H9 (cell line): ENCODE measurements around the gene CD81. TPM values are rescaled to one million over a fixed set of nuclear protein-coding genes. Genes with fewer than 3 reads are reported as not detected.

Source experiments
- DNase-seq: peaks from one replicate; pipeline ENCODE4 v3.0.0-alpha.2; 2017
- H2AFZ ChIP-seq: one replicate; pipeline ENCODE4 v1.6.1; 2013; ENCODE audit warnings: mild to moderate bottlenecking, low read length, control low read depth, moderate library complexity
- H2AK5ac ChIP-seq: 2 replicates; pipeline ENCODE4 v1.6.1; 2013; ENCODE audit warnings: low read length, control low read depth, mixed read lengths; ENCODE audit not compliant: insufficient read length
- H2BK120ac ChIP-seq: one replicate; pipeline ENCODE4 v1.6.1; 2013; ENCODE audit warnings: low read depth, mild to moderate bottlenecking, low read length, control low read depth, inconsistent platforms; ENCODE audit not compliant: poor library complexity, severe bottlenecking
- H2BK12ac ChIP-seq: 2 replicates; pipeline ENCODE4 v1.6.1; 2013; ENCODE audit warnings: low read length, control low read depth, mixed read lengths, low read depth; ENCODE audit not compliant: insufficient read length
- H2BK15ac ChIP-seq: 2 replicates; pipeline ENCODE4 v1.6.1; 2013; ENCODE audit warnings: low read depth, low read length, control low read depth
- H2BK20ac ChIP-seq: one replicate; pipeline ENCODE4 v1.6.1; 2013; ENCODE audit warnings: low read depth, mild to moderate bottlenecking, low read length, control low read depth, inconsistent platforms; ENCODE audit not compliant: poor library complexity, severe bottlenecking
- H2BK5ac ChIP-seq: 2 replicates; pipeline ENCODE4 v1.6.1; 2013; ENCODE audit warnings: low read length, control low read depth, mixed read lengths; ENCODE audit not compliant: insufficient read length
- H3K14ac ChIP-seq: 2 replicates; pipeline ENCODE4 v1.6.1; 2013; ENCODE audit warnings: low read length, control low read depth; ENCODE audit not compliant: insufficient read depth
- H3K18ac ChIP-seq: 2 replicates; pipeline ENCODE4 v1.6.1; 2013; ENCODE audit warnings: low read depth, mild to moderate bottlenecking, mixed read lengths, low read length, control low read depth; ENCODE audit not compliant: insufficient read length
- H3K23ac ChIP-seq: 2 replicates; pipeline ENCODE4 v1.6.1; 2013; ENCODE audit warnings: low read length, control low read depth, mixed read lengths, low read depth; ENCODE audit not compliant: insufficient read length
- H3K23me2 ChIP-seq: 2 replicates; pipeline ENCODE4 v1.6.1; 2013; ENCODE audit warnings: low read depth, mild to moderate bottlenecking, mixed read lengths, low read length, control low read depth; ENCODE audit not compliant: insufficient read length, poor library complexity, severe bottlenecking
- H3K27ac ChIP-seq: 2 replicates; pipeline ENCODE4 v1.5.1; 2013; ENCODE audit warnings: low read length, control low read depth, mixed read lengths, low read depth; ENCODE audit not compliant: insufficient read length
- H3K27me3 ChIP-seq: 2 replicates; pipeline ENCODE4 v1.6.1; 2013; ENCODE audit warnings: low read length, control low read depth, inconsistent platforms; ENCODE audit not compliant: insufficient read depth
- H3K4ac ChIP-seq: 2 replicates; pipeline ENCODE4 v1.6.1; 2013; ENCODE audit warnings: low read depth, mild to moderate bottlenecking, control low read depth, inconsistent platforms, low read length, moderate library complexity
- H3K4me1 ChIP-seq: 2 replicates; pipeline ENCODE4 v1.6.1; 2013; ENCODE audit warnings: low read length, control low read depth, inconsistent platforms; ENCODE audit not compliant: insufficient read depth
- H3K4me2 ChIP-seq: 2 replicates; pipeline ENCODE4 v1.6.1; 2013; ENCODE audit warnings: low read length, control low read depth, mixed read lengths; ENCODE audit not compliant: insufficient read length, insufficient read depth
- H3K56ac ChIP-seq: 2 replicates; pipeline ENCODE4 v1.6.1; 2013; ENCODE audit warnings: low read depth, mild to moderate bottlenecking, mixed read lengths, low read length, control low read depth; ENCODE audit not compliant: insufficient read length
- H3K79me1 ChIP-seq: 2 replicates; pipeline ENCODE4 v1.6.1; 2013; ENCODE audit warnings: low read depth, mild to moderate bottlenecking, moderate library complexity, low read length, control low read depth, inconsistent platforms; ENCODE audit not compliant: insufficient read depth, poor library complexity, severe bottlenecking
- H3K79me2 ChIP-seq: 2 replicates; pipeline ENCODE4 v1.6.1; 2013; ENCODE audit warnings: low read length, control low read depth, inconsistent platforms; ENCODE audit not compliant: insufficient read depth
- H3K9ac ChIP-seq: 2 replicates; pipeline ENCODE4 v1.6.1; 2013; ENCODE audit warnings: low read length, control low read depth, mixed read lengths; ENCODE audit not compliant: insufficient read length; ENCODE audit errors: extremely low read depth
- H3K9me3 ChIP-seq: one replicate; pipeline ENCODE4 v1.6.1; 2013; ENCODE audit warnings: low read depth, low read length, inconsistent platforms; ENCODE audit not compliant: control insufficient read depth
- H3T11ph ChIP-seq: one replicate; pipeline ENCODE4 v1.6.1; 2013; ENCODE audit warnings: mild to moderate bottlenecking, low read length, control low read depth, inconsistent platforms
- H4K20me1 ChIP-seq: one replicate; pipeline ENCODE4 v1.6.1; 2013; ENCODE audit not compliant: control insufficient read depth, insufficient read length, insufficient read depth
- H4K5ac ChIP-seq: 2 replicates; pipeline ENCODE4 v1.6.1; 2013; ENCODE audit warnings: low read depth, mild to moderate bottlenecking, mixed read lengths, low read length, control low read depth; ENCODE audit not compliant: insufficient read length
- H4K8ac ChIP-seq: replicated peaks from 2 replicates; pipeline ENCODE4 v1.6.1; 2013; ENCODE audit warnings: low read length, control low read depth, mixed read lengths, low read depth; ENCODE audit not compliant: insufficient read length
- H4K91ac ChIP-seq: 2 replicates; pipeline ENCODE4 v1.6.1; 2013; ENCODE audit warnings: low read depth, mild to moderate bottlenecking, moderate library complexity, mixed read lengths, low read length, control low read depth; ENCODE audit not compliant: insufficient read length
- H3K27ac Mint-ChIP-seq, 3 experiments: 2 replicates in 2 of 3; 3 replicates in 1 of 3; pipeline ENCODE4 v1.8.0; 2020 to 2021; ENCODE audit warnings: mixed read lengths in 3 of 3, mild to moderate bottlenecking in 1 of 3, moderate library complexity in 1 of 3
- H3K27me3 Mint-ChIP-seq: 2 replicates; pipeline ENCODE4 v1.8.0; 2021; ENCODE audit warnings: low read depth, mild to moderate bottlenecking, moderate library complexity, mixed read lengths
- H3K36me3 Mint-ChIP-seq, 3 experiments: 2 replicates in 2 of 3; 3 replicates in 1 of 3; pipeline ENCODE4 v1.8.0; 2020 to 2021; ENCODE audit warnings: low read depth in 3 of 3, mixed read lengths in 3 of 3; ENCODE audit not compliant: insufficient read depth in 1 of 3
- H3K4me1 Mint-ChIP-seq, 2 experiments: 2 replicates each; pipeline ENCODE4 v1.8.0; 2020; ENCODE audit warnings: mixed read lengths in 2 of 2
- H3K4me3 Mint-ChIP-seq, 2 experiments: 2 replicates in 1 of 2; 3 replicates in 1 of 2; pipeline ENCODE4 v1.8.0; 2020 to 2021; ENCODE audit warnings: mild to moderate bottlenecking in 2 of 2, mixed read lengths in 2 of 2, moderate library complexity in 1 of 2
- H3K9me3 Mint-ChIP-seq, 2 experiments: 2 replicates in 1 of 2; 3 replicates in 1 of 2; pipeline ENCODE4 v1.8.0; 2020; ENCODE audit warnings: mild to moderate bottlenecking in 2 of 2, mixed read lengths in 2 of 2, moderate library complexity in 1 of 2
- CTCF ChIP-seq: fragments of 200-600 bp; sonication (generic); conservative IDR thresholded peaks from 3 replicates; pipeline ENCODE4 v1.8.0; 2021; ENCODE audit warnings: antibody characterized with exemption, mild to moderate bottlenecking
- WGBS: extraction: QIAGEN DNeasy Blood & Tissue Kit; methylation state at CpG from one replicate; pipeline ENCODE4 v1.1.7; 2013; ENCODE audit warnings: missing lambda C conversion rate, low lambda C conversion rate, mixed read lengths; ENCODE audit not compliant: insufficient read length; ENCODE audit errors: extremely low coverage; 5-methylcytosine and 5-hydroxymethylcytosine counted together
- total RNA-seq: library from RNA; stranded (reverse); gene quantifications from 2 replicates; pipeline ENCODE4 v1.2.1, GENCODE V29; 2021

CD81 gene
- total RNA-seq, 1 experiment from 2014 or later, result 246 TPM

- Histone ChIP-seq H2BK20ac (no peak overlapping the region), H2AK5ac (no peak overlapping the region), H3K4me2 (no peak overlapping the region), H3K18ac (no peak overlapping the region), H2BK15ac (no peak overlapping the region), H3K56ac (no peak overlapping the region), H2BK5ac (no peak overlapping the region), H2BK120ac (no peak overlapping the region), H2AFZ (no peak overlapping the region), H3K79me2 (no peaks in the 10 kb centered on the region), H2BK12ac (no peak overlapping the region), H4K91ac (no peak overlapping the region), H4K5ac (no peak overlapping the region), H3K23ac (no peak overlapping the region), H3K79me1 (no peaks in the 10 kb centered on the region), H3K9ac (no peak overlapping the region), H4K8ac (no peak overlapping the region), H3K14ac (no peak overlapping the region), H3T11ph (no peak overlapping the region), H3K9me3 (no peaks in the 10 kb centered on the region), H3K4ac (no peak overlapping the region), H3K4me1 (no peaks in the 10 kb centered on the region), H3K27me3 (no peaks in the 10 kb centered on the region; the same call in 1 of the 2 replicates), H3K27ac (no peak overlapping the region), H3K23me2 (no peaks in the 10 kb centered on the region), H4K20me1 (no peaks in the 10 kb centered on the region)
- no peak overlapping the region for H3K4me3 Mint-ChIP-seq
- DNase-seq, result no peak
- H3K36me3 Mint-ChIP-seq, result no peaks in the 10 kb centered on the region
- WGBS, result no CpG with 5 or more reads among the region's 11 CpGs
- no peak for TF ChIP-seq CTCF
- H3K4me1 Mint-ChIP-seq, result no peaks in the 10 kb centered on the region
- no peaks in the 10 kb centered on the region; a peak in 1 of 5 replicates for H3K9me3 Mint-ChIP-seq
- peaks cover 44% of the 10 kb centered on the region for H3K27me3 Mint-ChIP-seq
- H3K27ac Mint-ChIP-seq, result no peak overlapping the region
Measured at GRCh38 chr11:2434506-2435255, 57.6 kb downstream of the CD81 start.
